ENCODE measurements around the gene FBXO31. TPM values are rescaled to one million over a fixed set of nuclear protein-coding genes. Genes with fewer than 3 reads are reported as not detected.

FBXO31 gene
- total and polyA plus RNA-seq, 2 of the 13 experiments (the other 11 are each of a cell fraction or from before 2014, with no cell fraction given): 92.4 to 101 TPM

DNA sequence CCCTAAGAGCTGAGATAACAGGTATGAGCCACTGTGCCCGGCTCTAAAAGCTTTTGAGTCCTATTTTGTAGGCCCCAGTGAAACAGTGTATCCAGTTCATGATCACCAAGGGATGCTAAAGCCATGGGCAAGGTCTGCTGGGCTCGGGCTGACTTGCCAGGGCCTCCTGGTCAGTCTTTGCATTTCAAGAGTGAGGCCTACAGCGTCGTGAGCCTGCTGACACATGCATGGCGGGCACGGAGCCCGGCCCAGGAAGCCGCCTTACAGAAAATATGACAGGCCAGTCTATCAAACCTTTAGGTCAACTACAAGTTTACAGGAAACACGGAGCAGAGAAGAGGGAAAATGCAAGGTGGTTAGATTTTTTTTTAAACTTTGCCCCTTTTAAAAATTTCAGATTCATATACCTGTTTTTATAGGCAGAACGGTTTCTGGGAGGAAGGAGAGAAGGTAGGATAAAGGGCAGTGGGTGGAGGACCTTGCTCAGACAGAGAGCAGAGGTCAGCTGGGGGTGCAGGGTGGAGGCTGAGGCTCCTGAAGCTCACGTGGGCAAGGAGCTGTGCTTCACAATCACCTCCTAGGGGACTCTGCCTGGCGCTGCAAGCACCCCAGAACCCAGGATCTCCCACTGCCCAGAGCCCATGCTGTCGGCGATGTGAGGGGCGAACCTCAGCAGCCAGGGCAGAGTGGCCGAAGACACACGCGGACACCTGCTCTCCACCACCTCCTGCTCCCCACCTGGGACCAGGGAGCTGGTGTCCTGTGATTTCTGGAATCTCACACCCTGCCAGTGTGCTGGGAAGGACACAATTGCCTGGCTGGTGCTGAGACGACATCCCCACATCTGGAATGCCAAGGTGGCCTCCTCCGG is 87.7 kb downstream of the FBXO31 start (continued):
- TF ChIP-seq ZNF598 (CRISPR knock-in tag; IDR thresholded peaks at IDR 0.05; ENCODE audit: borderline replicate concordance): 0 out of 2 replicates have a peak, but pooled peaks have one; percentile 41
- no peak for TF ChIP-seq NR0B2 (CRISPR knock-in tag; IDR thresholded peaks at IDR 0.05)
- 0 out of 2 replicates have a peak, but pooled peaks have one; percentile 41 for TF ChIP-seq GZF1 (CRISPR knock-in tag; IDR thresholded peaks at IDR 0.05)
- no peak for TF ChIP-seq ATF1 (CRISPR knock-in tag; IDR thresholded peaks at IDR 0.05)
- no peak for TF ChIP-seq ZNF10 (CRISPR knock-in tag; IDR thresholded peaks at IDR 0.05; ENCODE audit: borderline replicate concordance, low read depth)
- TF ChIP-seq, protein P1, sequence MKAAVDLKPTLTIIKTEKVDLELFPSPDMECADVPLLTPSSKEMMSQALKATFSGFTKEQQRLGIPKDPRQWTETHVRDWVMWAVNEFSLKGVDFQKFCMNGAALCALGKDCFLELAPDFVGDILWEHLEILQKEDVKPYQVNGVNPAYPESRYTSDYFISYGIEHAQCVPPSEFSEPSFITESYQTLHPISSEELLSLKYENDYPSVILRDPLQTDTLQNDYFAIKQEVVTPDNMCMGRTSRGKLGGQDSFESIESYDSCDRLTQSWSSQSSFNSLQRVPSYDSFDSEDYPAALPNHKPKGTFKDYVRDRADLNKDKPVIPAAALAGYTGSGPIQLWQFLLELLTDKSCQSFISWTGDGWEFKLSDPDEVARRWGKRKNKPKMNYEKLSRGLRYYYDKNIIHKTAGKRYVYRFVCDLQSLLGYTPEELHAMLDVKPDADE (CRISPR knock-in tag; IDR thresholded peaks at IDR 0.05): no peak
- TF ChIP-seq, protein P2, sequence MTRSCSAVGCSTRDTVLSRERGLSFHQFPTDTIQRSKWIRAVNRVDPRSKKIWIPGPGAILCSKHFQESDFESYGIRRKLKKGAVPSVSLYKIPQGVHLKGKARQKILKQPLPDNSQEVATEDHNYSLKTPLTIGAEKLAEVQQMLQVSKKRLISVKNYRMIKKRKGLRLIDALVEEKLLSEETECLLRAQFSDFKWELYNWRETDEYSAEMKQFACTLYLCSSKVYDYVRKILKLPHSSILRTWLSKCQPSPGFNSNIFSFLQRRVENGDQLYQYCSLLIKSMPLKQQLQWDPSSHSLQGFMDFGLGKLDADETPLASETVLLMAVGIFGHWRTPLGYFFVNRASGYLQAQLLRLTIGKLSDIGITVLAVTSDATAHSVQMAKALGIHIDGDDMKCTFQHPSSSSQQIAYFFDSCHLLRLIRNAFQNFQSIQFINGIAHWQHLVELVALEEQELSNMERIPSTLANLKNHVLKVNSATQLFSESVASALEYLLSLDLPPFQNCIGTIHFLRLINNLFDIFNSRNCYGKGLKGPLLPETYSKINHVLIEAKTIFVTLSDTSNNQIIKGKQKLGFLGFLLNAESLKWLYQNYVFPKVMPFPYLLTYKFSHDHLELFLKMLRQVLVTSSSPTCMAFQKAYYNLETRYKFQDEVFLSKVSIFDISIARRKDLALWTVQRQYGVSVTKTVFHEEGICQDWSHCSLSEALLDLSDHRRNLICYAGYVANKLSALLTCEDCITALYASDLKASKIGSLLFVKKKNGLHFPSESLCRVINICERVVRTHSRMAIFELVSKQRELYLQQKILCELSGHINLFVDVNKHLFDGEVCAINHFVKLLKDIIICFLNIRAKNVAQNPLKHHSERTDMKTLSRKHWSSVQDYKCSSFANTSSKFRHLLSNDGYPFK (CRISPR knock-in tag; IDR thresholded peaks at IDR 0.05; ENCODE audit: borderline replicate concordance): 0 out of 2 replicates have a peak, but pooled peaks have one; percentile 42
- 0 out of 2 replicates have a peak, but pooled peaks have one; percentile 27 for TF ChIP-seq RXRB (CRISPR knock-in tag; IDR thresholded peaks at IDR 0.05; ENCODE audit: borderline replicate concordance)
- TF ChIP-seq TBX2 (CRISPR knock-in tag; IDR thresholded peaks at IDR 0.05; ENCODE audit: borderline replicate concordance): 0 out of 2 replicates have a peak, but pooled peaks have one; percentile 5
- TF ChIP-seq ZNF687 (CRISPR knock-in tag; IDR thresholded peaks at IDR 0.05): peak; percentile 63
- TF ChIP-seq MAX (IDR thresholded peaks at IDR 0.05): peak; percentile 8
- TF ChIP-seq ARID4A (CRISPR knock-in tag; IDR thresholded peaks at IDR 0.05; ENCODE audit: borderline replicate concordance): peak; percentile 33; the same call in 1 of the 2 replicates
- no peak for TF ChIP-seq CREM (IDR thresholded peaks at IDR 0.05)
- TF ChIP-seq CREM (CRISPR knock-in tag; IDR thresholded peaks at IDR 0.05): no peak

Data from HepG2 (cell line).